Mucosa of descending colon (tissue), 3 donors: Measurements from ENCODE around the gene CFAP53. TPM values are rescaled to one million over a fixed set of nuclear protein-coding genes. Genes with fewer than 3 reads are reported as not detected.

Source experiments
- ATAC-seq: fragments of 200-7000 bp; cut with Tn5 transposase; one replicate; pipeline ENCODE4 v1.9.1; 2020; ENCODE audit warnings: mild to moderate bottlenecking, moderate library complexity
- DNase-seq, 3 donors: peaks; one replicate each; pipeline ENCODE4 v3.0.0-alpha.2; 2020
- H3K36me3 ChIP-seq: fragments of 200-600 bp; one replicate; pipeline ENCODE4 v1.8.0; 2021; ENCODE audit warnings: low read depth, mild to moderate bottlenecking
- H3K4me1 ChIP-seq: fragments of 200-600 bp; one replicate; pipeline ENCODE4 v1.8.0; 2021; ENCODE audit warnings: low read depth, mild to moderate bottlenecking
- H3K4me3 ChIP-seq: fragments of 200-600 bp; one replicate; pipeline ENCODE4 v1.8.0; 2021; ENCODE audit warnings: mild to moderate bottlenecking
- H3K9me3 ChIP-seq: fragments of 200-600 bp; one replicate; pipeline ENCODE4 v1.8.0; 2021; ENCODE audit warnings: mild to moderate bottlenecking
- intact Hi-C, 2 donors: fragments of 100-400 bp; cut with DNase I in 1 of 2; cut with micrococcal nuclease in 1 of 2; formaldehyde crosslinking; loops; one replicate each; pipeline versions ENCODE4 v1.11.0 to v1.11.1; 2022; cut with DNase I, micrococcal nuclease
- total RNA-seq, 3 donors: library from RNA; stranded (reverse); fragmentation: NEBNext Ultra II Directional in 2 of 3; extraction: Animal tissue kit (Norgen Biotek cat#: 25700) in 2 of 3; gene quantifications; one replicate each; pipeline versions ENCODE4 v1.2.1 to v1.2.4, GENCODE V29; 2021 to 2023
- TF ChIP-seq, protein P1 (sequence below): fragments of 200-600 bp; IDR thresholded peaks from one replicate; pipeline ENCODE4 v1.8.0; 2022; ENCODE audit warnings: antibody characterized with exemption, mild to moderate bottlenecking
- donor health status: DM: no; HTN: no; CAD: no; lungs with moderate emphysema.
- donor health status: DM: no; HTN: no; CAD: no.
- donor health status: DM: no; HTN: yes; CAD: no.

The CFAP53 gene
- total RNA-seq, 3 donors from 2014 or later: 0.27 to 0.47 TPM; not detected in 1

DNA sequence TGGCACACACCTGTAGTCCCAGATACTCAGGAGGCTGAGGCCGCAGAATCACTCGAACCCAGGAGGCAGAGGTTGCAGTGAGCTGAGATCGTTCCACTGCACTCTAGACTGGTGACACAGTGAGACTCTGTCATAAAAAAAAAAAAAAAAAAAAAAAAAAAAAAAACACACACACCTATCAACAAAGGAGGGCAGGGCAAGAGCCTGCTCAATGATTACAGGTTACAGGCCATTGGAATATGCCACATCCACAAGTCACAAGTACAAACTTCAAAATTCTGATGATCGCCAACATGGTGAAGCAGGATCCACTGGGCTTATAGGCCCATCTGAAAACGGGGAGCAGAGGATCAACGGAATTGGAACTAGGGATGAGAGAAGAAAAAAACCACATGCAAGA is 77.6 kb downstream of the CFAP53 start:
- TF ChIP-seq, protein P1, sequence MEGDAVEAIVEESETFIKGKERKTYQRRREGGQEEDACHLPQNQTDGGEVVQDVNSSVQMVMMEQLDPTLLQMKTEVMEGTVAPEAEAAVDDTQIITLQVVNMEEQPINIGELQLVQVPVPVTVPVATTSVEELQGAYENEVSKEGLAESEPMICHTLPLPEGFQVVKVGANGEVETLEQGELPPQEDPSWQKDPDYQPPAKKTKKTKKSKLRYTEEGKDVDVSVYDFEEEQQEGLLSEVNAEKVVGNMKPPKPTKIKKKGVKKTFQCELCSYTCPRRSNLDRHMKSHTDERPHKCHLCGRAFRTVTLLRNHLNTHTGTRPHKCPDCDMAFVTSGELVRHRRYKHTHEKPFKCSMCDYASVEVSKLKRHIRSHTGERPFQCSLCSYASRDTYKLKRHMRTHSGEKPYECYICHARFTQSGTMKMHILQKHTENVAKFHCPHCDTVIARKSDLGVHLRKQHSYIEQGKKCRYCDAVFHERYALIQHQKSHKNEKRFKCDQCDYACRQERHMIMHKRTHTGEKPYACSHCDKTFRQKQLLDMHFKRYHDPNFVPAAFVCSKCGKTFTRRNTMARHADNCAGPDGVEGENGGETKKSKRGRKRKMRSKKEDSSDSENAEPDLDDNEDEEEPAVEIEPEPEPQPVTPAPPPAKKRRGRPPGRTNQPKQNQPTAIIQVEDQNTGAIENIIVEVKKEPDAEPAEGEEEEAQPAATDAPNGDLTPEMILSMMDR: no peak
- Histone ChIP-seq H3K36me3 (no peaks in the 10 kb centered on the region), H3K4me3 (no peak overlapping the region), H3K9me3 (no peaks in the 10 kb centered on the region), H3K4me1 (peaks cover 16% of the 10 kb centered on the region)
- DNase-seq (peak in 1 of 3 donors; percentile 46), ATAC-seq (peak; percentile 59)
- intact Hi-C loops: no loop called here

DNA sequence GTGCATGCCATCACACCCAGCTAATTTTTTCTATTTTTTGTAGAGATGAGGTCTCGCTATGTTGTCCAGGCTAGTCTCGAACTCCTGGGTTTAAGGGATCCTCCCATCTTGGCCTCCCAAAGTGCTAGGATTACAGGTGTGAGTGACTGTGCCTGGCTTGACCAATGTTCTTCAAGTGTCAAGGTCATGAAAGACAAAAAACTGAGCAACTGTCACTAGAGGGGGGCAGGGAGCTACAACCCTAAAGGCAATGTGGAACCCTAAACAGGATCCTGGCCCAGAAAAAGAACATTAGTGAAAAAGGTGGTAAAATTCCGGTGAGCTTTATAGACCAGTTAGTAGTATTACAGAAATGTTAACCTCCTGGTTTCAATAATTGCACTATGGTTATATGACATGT is 78.6 kb downstream of the CFAP53 start:
- TF ChIP-seq, protein P1: no peak

DNA sequence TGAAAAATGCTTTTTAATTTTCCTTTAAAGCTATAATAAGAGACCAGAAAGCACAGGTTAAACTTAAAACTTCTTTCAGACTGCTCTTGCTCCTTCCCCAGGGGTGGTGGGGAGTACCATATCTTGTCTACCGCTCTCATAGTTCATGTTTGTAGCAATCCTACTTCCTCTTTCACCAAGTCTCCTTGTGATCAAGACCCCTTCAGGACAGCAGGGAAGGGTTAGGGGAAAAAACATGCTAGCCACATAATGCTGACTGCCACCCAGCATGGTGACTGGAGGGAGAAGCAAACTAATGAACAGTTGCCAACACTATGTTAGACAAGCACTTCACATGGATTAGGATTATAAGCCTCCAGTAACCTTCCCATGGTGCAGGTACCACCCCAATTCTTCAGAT is 79.9 kb downstream of the CFAP53 start:
- TF ChIP-seq, protein P1: no peak
- Histone ChIP-seq H3K9me3 (no peaks in the 10 kb centered on the region), H3K4me3 (no peak overlapping the region), H3K4me1 (peaks cover 17% of the 10 kb centered on the region), H3K36me3 (no peaks in the 10 kb centered on the region)
- no peak for DNase-seq
- intact Hi-C loops: no loop called here
- no peak for ATAC-seq

More for the DNA sequence above, 78.6 kb downstream of the CFAP53 start:
- H3K4me3 ChIP-seq: no peak overlapping the region
- ATAC-seq: no peak
- no peaks in the 10 kb centered on the region for H3K9me3 ChIP-seq
- peaks cover 17% of the 10 kb centered on the region for H3K4me1 ChIP-seq
- intact Hi-C loops: no loop called here
- H3K36me3 ChIP-seq: no peaks in the 10 kb centered on the region
- no peak for DNase-seq

DNA sequence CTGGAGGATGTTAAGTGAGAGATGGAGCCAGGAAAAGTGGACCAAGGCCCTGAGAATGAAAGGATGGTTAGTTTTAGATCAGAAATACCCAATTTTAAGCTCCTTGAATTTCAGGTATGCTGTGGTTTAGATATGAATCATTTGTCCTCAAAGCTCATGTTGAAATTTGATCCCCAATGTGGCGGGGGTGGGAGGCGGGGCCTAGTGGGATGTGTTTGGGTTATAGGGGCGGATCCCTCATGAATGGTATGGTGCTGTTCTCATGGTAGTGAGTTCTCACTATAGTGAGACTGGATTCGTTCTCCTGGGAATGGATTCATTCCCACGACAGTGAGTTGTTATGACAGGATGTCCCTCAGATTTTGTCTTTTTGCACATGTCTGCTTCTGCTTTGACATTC is 82.7 kb downstream of the CFAP53 start:
- DNase-seq (no peak), ATAC-seq (peak; percentile 31)
- Histone ChIP-seq H3K9me3 (no peaks in the 10 kb centered on the region), H3K4me1 (peaks cover 9% of the 10 kb centered on the region), H3K4me3 (no peak overlapping the region), H3K36me3 (no peaks in the 10 kb centered on the region)
- TF ChIP-seq, protein P1: no peak
- intact Hi-C loops: no loop called here

DNA sequence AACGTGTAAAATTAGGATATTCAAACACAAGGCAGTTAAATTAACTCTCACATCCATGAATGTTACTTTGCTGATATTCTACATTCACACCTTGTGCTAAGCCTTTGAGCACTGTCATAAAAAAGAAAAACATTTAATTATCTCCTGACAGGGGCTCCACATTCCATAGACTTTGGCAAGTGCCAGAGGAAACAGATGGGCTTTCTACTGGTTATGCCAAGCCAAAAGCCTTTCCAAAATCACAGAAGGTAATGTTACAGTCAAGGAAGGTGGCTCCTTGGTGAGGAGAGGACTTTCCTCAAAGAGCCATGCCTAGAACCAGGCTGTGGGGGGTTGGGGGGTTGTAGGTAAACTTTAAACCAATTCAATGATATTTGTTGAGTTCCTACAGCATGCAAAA is 83.8 kb downstream of the CFAP53 start:
- H3K9me3 ChIP-seq: no peaks in the 10 kb centered on the region
- no peak for DNase-seq
- TF ChIP-seq, protein P1: no peak
- ATAC-seq: no peak
- H3K36me3 ChIP-seq: no peaks in the 10 kb centered on the region
- H3K4me3 ChIP-seq: no peak overlapping the region
- peaks cover 11% of the 10 kb centered on the region for H3K4me1 ChIP-seq
- intact Hi-C loops: no loop called here

DNA sequence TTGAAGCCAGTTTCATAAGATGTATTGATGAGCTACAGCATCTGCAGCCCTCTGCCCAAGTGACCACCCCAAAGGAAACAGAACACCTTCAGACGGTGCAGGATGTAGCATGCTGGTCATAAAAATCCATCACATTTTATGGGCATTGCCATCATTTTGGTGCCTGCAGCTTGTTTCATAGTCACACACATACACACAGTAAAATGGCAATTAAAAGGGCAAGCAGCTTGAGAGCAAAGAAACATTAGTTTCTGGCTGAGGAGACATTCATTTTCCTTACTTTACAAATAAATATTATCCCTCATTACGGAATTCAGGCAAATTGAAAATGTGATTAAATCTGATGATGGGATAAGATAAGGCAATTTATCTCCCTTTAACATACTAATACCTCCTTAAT is 84.7 kb downstream of the CFAP53 start:
- peaks cover 13% of the 10 kb centered on the region for H3K4me1 ChIP-seq
- no peak overlapping the region for H3K4me3 ChIP-seq
- no peak for DNase-seq
- TF ChIP-seq, protein P1: no peak
- ATAC-seq: no peak
- intact Hi-C loops: no loop called here
- no peaks in the 10 kb centered on the region for H3K9me3 ChIP-seq
- no peaks in the 10 kb centered on the region for H3K36me3 ChIP-seq
